Erythroblast (primary cell): Measurements from ENCODE around the gene ATXN7.

Experiments
- GATA1 ChIP-seq: IDR thresholded peaks from 2 replicates; pipeline ENCODE4 v1.6.1; 2011; ENCODE audit warnings: low read depth, mild to moderate bottlenecking, control low read depth, low read length, moderate library complexity
- POLR2A ChIP-seq: IDR thresholded peaks from 2 replicates; pipeline ENCODE4 v1.6.1; 2011; ENCODE audit warnings: mild to moderate bottlenecking, low read length

DNA sequence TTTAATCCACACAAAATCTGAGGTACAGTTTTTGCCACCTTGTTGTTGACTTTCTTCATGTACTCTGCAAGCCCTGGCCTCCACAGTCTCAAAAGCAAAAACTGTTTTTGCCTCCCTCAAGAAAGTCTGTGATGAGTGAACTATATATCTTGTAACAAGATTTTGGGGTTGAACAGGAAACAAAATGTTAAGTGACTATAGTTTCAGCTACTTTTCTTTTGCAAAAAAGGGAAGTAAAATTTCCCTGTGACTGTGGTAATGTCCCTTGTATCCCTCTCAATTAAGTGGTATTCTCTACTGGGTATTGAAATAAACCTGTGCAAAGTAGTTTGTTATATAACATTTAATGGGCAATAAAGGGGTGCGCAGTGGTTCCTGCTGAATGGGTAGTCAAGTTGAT, 69.8 kb downstream of the ATXN7 start:
- no peak for TF ChIP-seq POLR2A
- TF ChIP-seq GATA1, result no peak
